IPS-18a (cell line): ENCODE data around the gene RELL2.

Source experiments
- H3K27ac ChIP-seq: one replicate; pipeline ENCODE4 v1.5.1; 2013; ENCODE audit warnings: low read length
- H3K27me3 ChIP-seq: one replicate; pipeline ENCODE4 v1.6.1; 2013; ENCODE audit warnings: mild to moderate bottlenecking, low read length; ENCODE audit not compliant: control insufficient read depth, insufficient read depth
- H3K36me3 ChIP-seq: one replicate; pipeline ENCODE4 v1.6.1; 2013; ENCODE audit warnings: low read depth, low read length; ENCODE audit not compliant: control insufficient read depth
- H3K4me1 ChIP-seq: one replicate; pipeline ENCODE4 v1.6.1; 2013; ENCODE audit warnings: low read depth, low read length; ENCODE audit not compliant: control insufficient read depth
- H3K4me3 ChIP-seq: one replicate; pipeline ENCODE4 v1.5.1; 2013; ENCODE audit warnings: low read length
- H3K9ac ChIP-seq: one replicate; pipeline ENCODE4 v1.6.1; 2013; ENCODE audit warnings: mild to moderate bottlenecking, low read length, moderate library complexity
- H3K9me3 ChIP-seq: one replicate; pipeline ENCODE4 v1.6.1; 2013; ENCODE audit warnings: low read depth, low read length; ENCODE audit not compliant: control insufficient read depth

The RELL2 gene, protein sequence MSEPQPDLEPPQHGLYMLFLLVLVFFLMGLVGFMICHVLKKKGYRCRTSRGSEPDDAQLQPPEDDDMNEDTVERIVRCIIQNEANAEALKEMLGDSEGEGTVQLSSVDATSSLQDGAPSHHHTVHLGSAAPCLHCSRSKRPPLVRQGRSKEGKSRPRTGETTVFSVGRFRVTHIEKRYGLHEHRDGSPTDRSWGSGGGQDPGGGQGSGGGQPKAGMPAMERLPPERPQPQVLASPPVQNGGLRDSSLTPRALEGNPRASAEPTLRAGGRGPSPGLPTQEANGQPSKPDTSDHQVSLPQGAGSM

DNA sequence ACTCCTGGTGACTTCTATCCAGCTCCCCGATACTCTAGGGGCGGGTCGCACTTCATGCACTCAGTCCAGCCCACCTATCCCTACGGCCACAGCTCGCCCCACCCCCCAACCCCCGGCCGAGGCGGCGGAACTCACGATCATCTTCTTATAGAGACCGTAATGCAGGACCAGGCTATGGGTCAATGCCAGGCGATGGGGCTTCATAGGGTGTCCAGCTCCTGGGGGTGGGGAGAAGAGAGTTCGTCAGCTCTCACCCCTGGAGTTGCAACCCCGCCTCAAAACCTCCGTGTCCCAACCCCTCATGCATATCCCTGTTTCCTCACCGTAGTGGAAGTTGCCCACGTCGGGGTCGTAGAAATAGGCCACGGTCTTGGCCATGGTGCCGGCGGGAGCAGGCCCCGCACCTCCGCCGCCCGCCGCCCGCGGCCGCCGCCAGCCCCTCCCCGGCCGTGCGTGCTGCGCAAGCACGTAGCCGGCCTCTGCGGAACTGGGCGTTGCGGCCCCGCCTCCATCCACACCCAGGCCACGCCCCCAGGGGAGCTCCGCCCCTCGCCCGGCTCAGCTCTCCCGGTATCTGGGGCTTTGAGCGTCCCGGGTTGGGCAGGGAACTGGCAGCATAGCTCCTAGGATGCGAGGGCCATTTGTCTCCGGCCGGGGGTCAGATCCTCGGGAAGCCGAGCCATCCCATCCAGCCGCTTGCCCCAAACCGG lies at the start of gene RELL2, which contains the start of gene HDAC3:
Gene RELL2, plus strand, starts transcription at position 585 of the 710 bp plus-strand sequence. CDS start 1,229 bp downstream, outside the sequence.
Gene HDAC3, minus strand, starts transcription at position 437 of the 710 bp plus-strand sequence. Its CDS starts 59 bp downstream, at position 378.
- Histone ChIP-seq H3K36me3 (peaks cover 3% of the 10 kb centered on the region), H3K4me1 (peaks cover 3% of the 10 kb centered on the region), H3K4me3 (peak within 1 kb of the TSS; percentile 87), H3K27me3 (no peaks in the 10 kb centered on the region), H3K9ac (peak within 1 kb of the TSS; percentile 82), H3K9me3 (no peaks in the 10 kb centered on the region), H3K27ac (no peak within 1 kb of the TSS)

DNA sequence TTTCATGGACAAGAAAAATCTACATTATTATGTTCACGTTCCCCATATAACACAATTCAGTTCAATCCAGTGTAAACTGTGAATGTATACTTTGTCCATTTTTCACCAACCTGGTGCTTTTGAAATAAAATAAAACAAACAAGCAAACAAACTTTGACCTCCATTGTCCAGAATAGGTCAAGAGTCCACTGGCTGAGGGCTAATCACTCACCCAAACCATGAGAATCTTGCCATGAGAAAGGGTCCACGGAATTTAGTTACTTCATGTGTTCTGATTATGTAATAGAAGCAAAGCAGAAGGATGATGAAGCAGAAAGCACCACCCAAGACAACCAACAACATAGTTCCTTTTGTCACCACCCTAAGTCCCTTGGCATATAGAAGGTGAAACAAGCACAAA lies 46.7 kb upstream of the RELL2 start:
- H3K27ac ChIP-seq, result no peak overlapping the region

DNA sequence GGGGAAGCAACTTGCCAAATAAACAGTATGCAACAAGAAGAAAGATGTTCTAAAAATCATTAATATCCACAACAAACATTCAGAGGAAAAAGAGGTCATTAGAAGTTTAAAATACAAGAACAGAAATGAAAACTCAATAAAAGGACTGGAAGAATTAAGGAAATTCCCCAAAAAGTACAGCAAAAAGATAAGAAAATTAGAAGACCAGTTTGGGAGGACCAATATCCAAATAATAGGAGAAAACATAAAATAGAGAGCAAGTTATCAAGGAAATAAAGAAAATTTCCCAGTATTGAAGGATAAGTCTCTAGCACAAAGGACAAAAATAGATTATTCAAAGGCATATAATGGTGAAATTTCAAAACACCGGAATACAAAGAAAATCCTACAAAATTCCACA lies 39.9 kb upstream of the RELL2 start:
- H3K27ac ChIP-seq, result no peak overlapping the region
- no peaks in the 10 kb centered on the region for H3K36me3 ChIP-seq
- H3K9me3 ChIP-seq, result no peaks in the 10 kb centered on the region
- no peaks in the 10 kb centered on the region for H3K4me1 ChIP-seq
- no peak overlapping the region for H3K9ac ChIP-seq
- H3K27me3 ChIP-seq, result no peaks in the 10 kb centered on the region
- H3K4me3 ChIP-seq, result no peak overlapping the region

More for the DNA sequence above, 46.7 kb upstream of the RELL2 start:
- no peaks in the 10 kb centered on the region for H3K9me3 ChIP-seq
- no peaks in the 10 kb centered on the region for H3K4me1 ChIP-seq
- no peaks in the 10 kb centered on the region for H3K27me3 ChIP-seq
- H3K36me3 ChIP-seq, result peaks cover 10% of the 10 kb centered on the region
- no peak overlapping the region for H3K9ac ChIP-seq
- H3K4me3 ChIP-seq, result no peak overlapping the region

DNA sequence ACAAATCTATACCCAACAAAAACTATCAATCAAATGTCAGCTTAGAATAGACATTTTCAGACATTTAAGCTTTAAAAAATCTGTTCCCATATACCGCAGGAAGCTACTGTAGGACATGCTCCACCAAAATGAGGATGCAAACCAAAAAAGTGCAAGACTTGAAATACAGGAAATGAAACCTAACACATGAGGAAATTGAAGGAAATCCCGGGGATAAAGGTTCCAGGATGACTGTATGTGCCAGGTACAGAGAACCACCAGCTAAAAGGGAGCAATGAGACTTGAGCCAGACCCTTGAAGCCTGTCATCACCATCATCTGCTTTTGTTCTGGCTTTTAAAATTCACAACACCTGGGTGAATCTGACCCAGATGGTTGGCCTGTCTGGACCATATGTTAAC lies 39.4 kb upstream of the RELL2 start:
- Histone ChIP-seq H3K36me3 (no peaks in the 10 kb centered on the region), H3K4me1 (no peaks in the 10 kb centered on the region), H3K4me3 (no peak overlapping the region), H3K27me3 (no peaks in the 10 kb centered on the region), H3K27ac (no peak overlapping the region), H3K9me3 (no peaks in the 10 kb centered on the region), H3K9ac (no peak overlapping the region)

DNA sequence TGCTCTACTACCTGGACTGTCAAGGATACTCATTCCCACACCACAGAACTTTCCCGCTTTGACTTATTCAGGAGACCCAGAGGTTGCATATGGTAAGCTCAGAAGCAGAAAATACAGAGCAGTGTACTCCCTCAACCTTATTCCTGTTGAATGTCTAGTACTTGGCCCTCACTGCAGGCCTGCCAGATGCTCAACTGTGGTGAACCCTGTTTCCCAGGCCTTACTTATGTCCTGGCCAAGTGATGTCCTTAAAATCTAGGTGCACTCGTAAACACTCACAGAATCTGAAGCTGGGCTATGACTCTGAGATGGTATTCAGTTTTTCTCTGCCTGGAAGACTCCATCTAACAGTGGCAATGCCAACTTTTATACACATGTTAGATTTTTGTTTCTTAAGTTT lies 39.0 kb upstream of the RELL2 start:
- no peak overlapping the region for H3K27ac ChIP-seq
- no peaks in the 10 kb centered on the region for H3K36me3 ChIP-seq
- H3K27me3 ChIP-seq, result no peaks in the 10 kb centered on the region
- H3K4me3 ChIP-seq, result no peak overlapping the region
- no peak overlapping the region for H3K9ac ChIP-seq
- no peaks in the 10 kb centered on the region for H3K4me1 ChIP-seq
- no peaks in the 10 kb centered on the region for H3K9me3 ChIP-seq

DNA sequence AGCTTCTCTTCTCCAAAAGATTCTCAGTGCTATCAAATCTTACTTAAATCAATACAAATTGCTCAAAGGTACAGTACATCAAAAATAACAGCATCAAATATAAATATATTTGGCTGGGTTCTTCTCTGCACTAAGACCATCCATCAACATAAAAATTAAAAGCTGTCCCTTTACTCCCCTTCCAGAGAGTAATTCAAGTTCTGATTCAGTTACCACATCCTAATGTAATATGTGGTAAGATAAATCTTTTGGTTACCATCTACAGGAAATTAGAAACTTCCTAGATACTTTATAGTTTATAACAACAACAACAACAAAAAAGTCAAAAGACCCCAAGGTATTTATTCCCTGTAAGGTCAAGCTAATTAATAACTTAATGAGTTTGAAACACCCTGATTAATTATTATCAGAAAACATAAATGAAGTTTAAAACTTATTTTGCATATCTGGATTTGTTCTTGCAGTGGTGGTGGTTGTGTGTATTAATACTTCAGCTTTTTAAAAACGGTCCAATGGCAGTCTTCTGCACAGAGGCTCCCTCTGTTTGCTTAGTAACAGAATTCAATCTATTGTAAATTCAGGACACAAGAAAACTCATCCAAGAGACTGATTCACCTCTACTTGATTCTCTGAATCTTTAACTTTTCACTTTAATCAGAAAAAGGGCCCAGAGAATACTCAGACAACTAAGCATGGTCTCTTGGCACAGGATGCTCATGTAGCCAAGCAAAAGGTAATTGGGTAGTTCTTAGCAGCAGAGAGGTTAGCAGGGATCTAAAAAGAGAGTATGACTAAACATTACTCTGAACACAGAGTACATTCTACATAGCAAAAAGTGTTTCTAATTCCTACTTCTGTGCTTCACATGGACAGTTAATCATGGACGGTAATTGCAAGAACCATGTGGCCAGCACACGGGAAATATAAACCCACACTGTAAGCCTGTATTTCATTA lies 38.1 kb upstream of the RELL2 start:
- H3K4me1 ChIP-seq, result no peaks in the 10 kb centered on the region
- no peaks in the 10 kb centered on the region for H3K27me3 ChIP-seq
- H3K27ac ChIP-seq, result no peak overlapping the region
- H3K9ac ChIP-seq, result no peak overlapping the region
- no peak overlapping the region for H3K4me3 ChIP-seq
- H3K9me3 ChIP-seq, result no peaks in the 10 kb centered on the region
- H3K36me3 ChIP-seq, result no peaks in the 10 kb centered on the region

DNA sequence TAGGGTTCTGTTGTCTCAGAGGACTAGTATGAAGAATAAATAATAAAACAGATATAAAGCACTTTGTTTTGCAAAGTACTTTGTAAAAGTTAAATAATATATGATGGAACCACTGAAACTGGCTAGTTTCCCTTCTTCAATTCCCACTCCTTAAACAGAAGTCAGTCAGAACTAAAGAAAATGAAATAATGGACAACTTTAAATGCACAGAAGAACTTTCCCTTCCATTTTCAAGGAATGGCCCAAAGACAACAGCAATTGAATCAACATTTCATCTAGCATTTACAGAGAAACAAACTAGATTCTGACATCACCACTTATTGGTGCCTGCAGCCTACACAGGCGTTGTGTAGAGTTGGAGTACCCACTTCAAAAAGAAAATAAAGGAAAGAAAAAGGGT lies 34.2 kb upstream of the RELL2 start:
- H3K9ac ChIP-seq, result no peak overlapping the region
- H3K4me1 ChIP-seq, result no peaks in the 10 kb centered on the region
- no peaks in the 10 kb centered on the region for H3K9me3 ChIP-seq
- H3K27ac ChIP-seq, result no peak overlapping the region
- no peak overlapping the region for H3K4me3 ChIP-seq
- no peaks in the 10 kb centered on the region for H3K36me3 ChIP-seq
- no peaks in the 10 kb centered on the region for H3K27me3 ChIP-seq

DNA sequence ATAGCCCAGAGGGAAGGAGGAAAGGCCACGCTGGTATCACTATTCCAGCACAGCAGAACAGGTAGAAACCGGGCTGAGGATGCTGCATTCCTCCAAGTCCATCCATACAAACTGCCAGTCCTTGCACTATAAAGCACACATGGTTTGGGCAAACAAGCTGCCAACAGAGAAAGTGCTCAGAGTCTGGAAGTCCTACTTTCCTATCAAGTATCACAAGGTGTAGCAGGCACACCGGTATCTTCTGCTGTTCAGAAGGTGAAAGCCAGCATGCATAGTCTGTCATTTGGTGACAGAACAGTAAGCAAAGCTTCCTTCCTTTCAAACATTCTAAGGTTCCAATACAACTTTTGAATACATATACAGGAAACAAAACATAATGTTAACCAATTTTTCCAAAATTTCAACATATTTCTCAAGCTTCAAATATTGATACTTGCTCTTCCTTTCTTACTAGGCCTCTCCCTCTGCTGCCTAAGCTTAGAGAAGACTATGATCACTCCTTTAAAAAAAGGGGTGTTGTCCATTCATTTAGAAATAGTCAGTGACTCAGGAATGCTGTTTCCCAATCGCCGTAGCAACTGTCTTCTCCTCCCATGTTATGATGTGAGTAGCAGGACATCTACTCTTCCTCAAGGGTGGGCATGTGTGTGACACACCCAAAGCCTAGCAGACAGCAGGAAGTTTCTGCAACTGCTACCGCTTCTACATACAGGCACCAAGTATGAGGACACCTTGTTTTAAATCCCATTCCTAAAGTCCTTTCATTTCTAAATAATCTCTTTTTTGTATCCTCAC lies 32.7 kb upstream of the RELL2 start:
- H3K27me3 ChIP-seq, result no peaks in the 10 kb centered on the region
- H3K4me1 ChIP-seq, result no peaks in the 10 kb centered on the region
- no peak overlapping the region for H3K27ac ChIP-seq
- H3K36me3 ChIP-seq, result no peaks in the 10 kb centered on the region
- H3K4me3 ChIP-seq, result no peak overlapping the region
- no peaks in the 10 kb centered on the region for H3K9me3 ChIP-seq
- no peak overlapping the region for H3K9ac ChIP-seq

DNA sequence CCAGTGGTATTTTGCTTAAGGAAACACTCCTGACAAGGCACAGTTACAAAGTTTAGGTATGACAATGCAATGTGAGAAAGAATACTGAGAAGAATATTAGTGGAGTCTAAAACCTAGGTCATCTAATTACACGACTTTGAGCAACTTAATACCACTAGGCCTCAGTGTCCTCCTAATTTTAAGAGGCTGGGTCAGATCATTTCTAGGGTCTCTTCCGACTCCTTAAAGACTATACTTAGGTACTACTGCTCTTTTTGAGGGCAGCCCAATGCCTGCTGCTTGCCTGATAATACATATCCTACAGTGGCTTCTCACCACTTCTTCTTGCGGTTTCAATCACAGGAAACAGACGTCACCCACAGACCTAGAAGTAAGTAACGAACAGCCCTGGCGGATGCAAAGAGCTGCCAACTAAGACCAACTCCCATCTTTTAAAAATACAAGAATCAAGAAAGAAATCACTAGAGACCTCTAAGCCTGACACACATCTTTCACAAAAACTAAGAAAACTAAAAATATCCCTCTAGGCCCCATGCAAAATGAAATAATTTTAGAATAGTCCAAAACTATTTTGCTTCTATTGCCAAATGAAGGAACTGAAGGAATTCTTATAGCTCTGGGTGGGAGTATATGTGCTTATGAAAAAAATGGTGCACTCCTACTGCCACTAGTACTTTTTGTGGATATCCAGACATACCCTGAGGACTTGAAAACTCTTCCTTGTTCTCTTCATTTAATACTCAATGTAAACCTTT lies 31.1 kb upstream of the RELL2 start:
- Histone ChIP-seq H3K9ac (no peak overlapping the region), H3K36me3 (no peaks in the 10 kb centered on the region), H3K9me3 (no peaks in the 10 kb centered on the region), H3K27me3 (no peaks in the 10 kb centered on the region), H3K27ac (no peak overlapping the region), H3K4me1 (no peaks in the 10 kb centered on the region), H3K4me3 (no peak overlapping the region)

DNA sequence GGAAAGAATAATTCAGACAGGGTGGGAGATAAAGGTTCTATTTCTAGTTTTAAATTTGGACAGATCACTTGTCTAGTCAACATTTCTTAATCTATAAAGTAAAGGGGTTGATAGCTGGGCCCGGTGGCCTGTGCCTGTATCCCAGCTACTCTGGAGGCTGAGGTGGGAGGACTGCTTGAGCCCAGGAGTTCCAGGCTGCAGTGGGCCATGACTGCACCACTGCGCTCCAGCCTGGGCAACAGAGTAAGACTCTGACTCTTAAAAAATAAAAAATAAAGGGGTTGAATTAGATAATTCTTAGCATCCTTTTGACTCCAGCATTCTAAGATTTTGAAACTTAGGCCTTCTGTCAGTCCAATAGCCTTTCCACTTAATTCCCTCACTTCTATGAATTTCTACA lies 28.8 kb upstream of the RELL2 start:
- no peaks in the 10 kb centered on the region for H3K9me3 ChIP-seq
- no peak overlapping the region for H3K27ac ChIP-seq
- no peaks in the 10 kb centered on the region for H3K4me1 ChIP-seq
- H3K9ac ChIP-seq, result no peak overlapping the region
- H3K4me3 ChIP-seq, result no peak overlapping the region
- no peaks in the 10 kb centered on the region for H3K36me3 ChIP-seq
- H3K27me3 ChIP-seq, result no peaks in the 10 kb centered on the region
